Measurements from ENCODE around the gene MLC1. TPM values are rescaled to one million over a fixed set of nuclear protein-coding genes. Genes with fewer than 3 reads are reported as not detected.

The MLC1 gene
- total RNA-seq, 1 donor = under 0.01 TPM

DNA sequence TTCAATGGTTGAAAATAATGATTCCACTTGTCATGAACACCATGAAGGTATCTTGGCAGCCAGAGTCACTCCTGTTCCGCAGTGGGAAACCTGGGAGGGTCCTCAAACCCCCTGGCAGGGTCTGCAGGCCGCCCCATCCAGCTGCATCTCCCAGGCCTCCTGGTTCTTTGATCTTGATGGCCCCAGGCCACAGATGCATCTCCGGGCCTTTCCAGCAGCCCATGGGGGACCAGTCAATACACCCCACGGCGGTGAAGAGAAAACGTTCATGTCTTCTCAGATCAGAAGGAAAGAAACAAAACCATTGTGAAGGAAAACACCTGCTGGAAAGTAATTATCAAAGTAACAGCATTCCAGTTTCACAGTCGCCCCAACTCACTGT is 25.4 kb downstream of the MLC1 start:
- Histone ChIP-seq H3K9me3 (ENCODE audit: low read depth, low read length) (no peaks in the 10 kb centered on the region), H3K27me3 (ENCODE audit: insufficient read depth, low read length) (peaks cover 17% of the 10 kb centered on the region), H3K27ac (ENCODE audit: low read depth, low read length) (no peak overlapping the region), H3K36me3 (ENCODE audit: insufficient read depth, low read length) (no peaks in the 10 kb centered on the region), H3K79me2 (ENCODE audit: insufficient read depth, low read length) (no peaks in the 10 kb centered on the region), H3K4me3 (ENCODE audit: insufficient read depth, low read length) (no peak overlapping the region), H2AFZ (ENCODE audit: low read length) (no peak overlapping the region), H3K4me2 (ENCODE audit: insufficient read depth, low read length) (no peak overlapping the region), H3K4me1 (ENCODE audit: insufficient read depth, low read length) (no peaks in the 10 kb centered on the region), H4K20me1 (ENCODE audit: insufficient read depth, low read length) (no peaks in the 10 kb centered on the region)
- no peak for DNase-seq (ENCODE audit: insufficient read length, low spot score, missing footprints)
- TF ChIP-seq, protein P1, sequence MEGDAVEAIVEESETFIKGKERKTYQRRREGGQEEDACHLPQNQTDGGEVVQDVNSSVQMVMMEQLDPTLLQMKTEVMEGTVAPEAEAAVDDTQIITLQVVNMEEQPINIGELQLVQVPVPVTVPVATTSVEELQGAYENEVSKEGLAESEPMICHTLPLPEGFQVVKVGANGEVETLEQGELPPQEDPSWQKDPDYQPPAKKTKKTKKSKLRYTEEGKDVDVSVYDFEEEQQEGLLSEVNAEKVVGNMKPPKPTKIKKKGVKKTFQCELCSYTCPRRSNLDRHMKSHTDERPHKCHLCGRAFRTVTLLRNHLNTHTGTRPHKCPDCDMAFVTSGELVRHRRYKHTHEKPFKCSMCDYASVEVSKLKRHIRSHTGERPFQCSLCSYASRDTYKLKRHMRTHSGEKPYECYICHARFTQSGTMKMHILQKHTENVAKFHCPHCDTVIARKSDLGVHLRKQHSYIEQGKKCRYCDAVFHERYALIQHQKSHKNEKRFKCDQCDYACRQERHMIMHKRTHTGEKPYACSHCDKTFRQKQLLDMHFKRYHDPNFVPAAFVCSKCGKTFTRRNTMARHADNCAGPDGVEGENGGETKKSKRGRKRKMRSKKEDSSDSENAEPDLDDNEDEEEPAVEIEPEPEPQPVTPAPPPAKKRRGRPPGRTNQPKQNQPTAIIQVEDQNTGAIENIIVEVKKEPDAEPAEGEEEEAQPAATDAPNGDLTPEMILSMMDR (IDR thresholded peaks at IDR 0.05; ENCODE audit: extremely low read depth, low read depth, low read length) = no peak

GRCh38 chr22:50058906-50059880 is 26.0 kb downstream of the MLC1 start:
- no peaks in the 10 kb centered on the region for H3K4me1 ChIP-seq (ENCODE audit: insufficient read depth, low read length)
- peak overlapping the region; percentile 51 for H3K4me2 ChIP-seq (ENCODE audit: insufficient read depth, low read length)
- TF ChIP-seq, protein P1 (IDR thresholded peaks at IDR 0.05; ENCODE audit: extremely low read depth, low read depth, low read length) = no peak
- peak; percentile 96 for DNase-seq (ENCODE audit: insufficient read length, low spot score, missing footprints)
- H3K27me3 ChIP-seq (ENCODE audit: insufficient read depth, low read length) = peaks cover 17% of the 10 kb centered on the region
- H3K79me2 ChIP-seq (ENCODE audit: insufficient read depth, low read length) = no peaks in the 10 kb centered on the region
- H4K20me1 ChIP-seq (ENCODE audit: insufficient read depth, low read length) = no peaks in the 10 kb centered on the region
- H2AFZ ChIP-seq (ENCODE audit: low read length) = no peak overlapping the region
- H3K4me3 ChIP-seq (ENCODE audit: insufficient read depth, low read length) = no peak overlapping the region
- no peaks in the 10 kb centered on the region for H3K36me3 ChIP-seq (ENCODE audit: insufficient read depth, low read length)
- H3K27ac ChIP-seq (ENCODE audit: low read depth, low read length) = no peak overlapping the region
- no peaks in the 10 kb centered on the region for H3K9me3 ChIP-seq (ENCODE audit: low read depth, low read length)

DNA sequence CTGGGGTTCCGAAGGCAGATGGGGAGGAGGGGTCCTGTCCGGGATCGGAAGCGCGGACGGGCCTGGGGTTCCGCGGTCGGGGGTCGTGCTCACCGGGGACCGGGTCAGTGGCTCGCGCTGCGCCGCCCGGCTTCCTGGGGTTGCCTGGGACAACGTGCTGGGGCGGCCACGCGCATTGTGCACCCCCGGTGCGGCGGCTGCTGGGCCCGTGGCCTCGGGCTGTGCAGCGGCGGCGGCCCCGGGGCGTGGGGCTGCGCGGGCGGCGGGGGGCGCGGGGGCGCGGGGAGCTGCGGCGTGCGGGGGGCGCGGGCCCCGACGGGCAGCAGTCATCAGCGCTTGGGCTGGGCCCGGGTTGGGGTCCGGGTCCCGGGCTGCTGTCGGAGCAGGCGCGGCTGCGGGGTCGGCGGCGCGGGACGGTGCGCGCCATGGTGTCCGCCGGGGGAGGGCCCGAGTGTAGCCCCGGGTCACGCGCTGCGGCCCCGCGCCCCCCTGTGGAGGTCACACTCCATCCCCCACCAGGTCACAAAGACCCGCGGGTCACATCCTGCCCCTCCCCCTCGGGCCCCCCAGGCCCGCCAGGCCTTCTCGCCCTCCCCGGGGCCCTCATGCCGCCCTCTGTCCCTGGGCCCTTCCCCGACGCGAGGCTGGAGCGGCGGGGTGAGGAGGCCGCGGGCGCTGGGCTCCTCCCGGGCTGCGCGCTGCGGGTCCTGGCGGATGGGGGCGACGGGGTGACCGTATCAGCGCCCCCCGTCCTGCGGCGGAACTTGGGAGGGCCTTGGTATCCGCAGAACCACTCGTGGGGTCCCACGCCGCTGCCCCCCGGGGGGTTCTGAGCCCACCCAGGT is 26.9 kb downstream of the MLC1 start, which contains the start of gene TTLL8:
TTLL8 (minus strand) TSS at position 238 of the 845 bp plus-strand sequence.
- no peak within 1 kb of the TSS for H3K4me3 ChIP-seq (ENCODE audit: insufficient read depth, low read length)
- peak within 1 kb of the TSS; percentile 51 for H3K4me2 ChIP-seq (ENCODE audit: insufficient read depth, low read length)
- no peaks in the 10 kb centered on the region for H3K79me2 ChIP-seq (ENCODE audit: insufficient read depth, low read length)
- no peaks in the 10 kb centered on the region for H3K4me1 ChIP-seq (ENCODE audit: insufficient read depth, low read length)
- TF ChIP-seq, protein P1 (IDR thresholded peaks at IDR 0.05; ENCODE audit: extremely low read depth, low read depth, low read length) = no peak
- H3K36me3 ChIP-seq (ENCODE audit: insufficient read depth, low read length) = no peaks in the 10 kb centered on the region
- H3K27me3 ChIP-seq (ENCODE audit: insufficient read depth, low read length) = peaks cover 17% of the 10 kb centered on the region
- DNase-seq (ENCODE audit: insufficient read length, low spot score, missing footprints) = no peak
- H2AFZ ChIP-seq (ENCODE audit: low read length) = no peak within 1 kb of the TSS
- H3K27ac ChIP-seq (ENCODE audit: low read depth, low read length) = no peak within 1 kb of the TSS
- no peaks in the 10 kb centered on the region for H4K20me1 ChIP-seq (ENCODE audit: insufficient read depth, low read length)
- peaks cover 7% of the 10 kb centered on the region for H3K9me3 ChIP-seq (ENCODE audit: low read depth, low read length)

Measured in osteoblast (primary cell).